ENCODE data around the gene CDCA4.
"Not testable (repeated sequence)": the region's sequence is repeated elsewhere in the genome, so short reads cannot be mapped to it uniquely, and the experiment has no call there.

Gene CDCA4

GRCh38 chr14:105063506-105063905 lies 42.6 kb upstream of the CDCA4 start:
- not testable (repeated sequence) for H3K4me3 ChIP-seq (ENCODE audit: low read length); H3K27me3 ChIP-seq (ENCODE audit: control insufficient read depth, insufficient read depth, low read length); H3K27ac ChIP-seq (ENCODE audit: low read depth, low read length); H3K9ac ChIP-seq (ENCODE audit: low read length); H3K4me1 ChIP-seq (ENCODE audit: control insufficient read depth, insufficient read depth, low read length); H3K36me3 ChIP-seq (ENCODE audit: control insufficient read depth, insufficient read depth, low read length)

GRCh38 chr14:105063056-105063455 lies 42.2 kb upstream of the CDCA4 start:
- Histone ChIP-seq H3K4me1 (ENCODE audit: control insufficient read depth, insufficient read depth, low read length) (peaks cover 3% of the 10 kb centered on the region), H3K9ac (ENCODE audit: low read length) (no peak overlapping the region), H3K36me3 (ENCODE audit: control insufficient read depth, insufficient read depth, low read length) (no peaks in the 10 kb centered on the region), H3K4me3 (ENCODE audit: low read length) (no peak overlapping the region), H3K27me3 (ENCODE audit: control insufficient read depth, insufficient read depth, low read length) (peaks cover 2% of the 10 kb centered on the region), H3K27ac (ENCODE audit: low read depth, low read length) (no peak overlapping the region)

- Histone ChIP-seq H3K27me3 (ENCODE audit: control insufficient read depth, insufficient read depth, low read length) (no peaks in the 10 kb centered on the region), H3K27ac (ENCODE audit: low read depth, low read length) (no peak overlapping the region), H3K4me3 (ENCODE audit: low read length) (peak overlapping the region; percentile 16), H3K36me3 (ENCODE audit: control insufficient read depth, insufficient read depth, low read length) (no peaks in the 10 kb centered on the region), H3K9ac (ENCODE audit: low read length) (no peak overlapping the region), H3K4me1 (ENCODE audit: control insufficient read depth, insufficient read depth, low read length) (peaks cover 3% of the 10 kb centered on the region)
Observed at GRCh38 chr14:105062048-105062433, 41.2 kb upstream of the CDCA4 start.

GRCh38 chr14:105061428-105062047 lies 40.7 kb upstream of the CDCA4 start:
- peak overlapping the region; percentile 8 for H3K9ac ChIP-seq (ENCODE audit: low read length)
- H3K27ac ChIP-seq (ENCODE audit: low read depth, low read length), result peak overlapping the region; percentile 12
- no peaks in the 10 kb centered on the region for H3K36me3 ChIP-seq (ENCODE audit: control insufficient read depth, insufficient read depth, low read length)
- H3K27me3 ChIP-seq (ENCODE audit: control insufficient read depth, insufficient read depth, low read length), result no peaks in the 10 kb centered on the region
- peak overlapping the region; percentile 30 for H3K4me3 ChIP-seq (ENCODE audit: low read length)
- H3K4me1 ChIP-seq (ENCODE audit: control insufficient read depth, insufficient read depth, low read length), result peaks cover 3% of the 10 kb centered on the region

- H3K4me3 ChIP-seq (ENCODE audit: low read length), result peak overlapping the region; percentile 30
- H3K27ac ChIP-seq (ENCODE audit: low read depth, low read length), result peak overlapping the region; percentile 12
- H3K36me3 ChIP-seq (ENCODE audit: control insufficient read depth, insufficient read depth, low read length), result no peaks in the 10 kb centered on the region
- no peaks in the 10 kb centered on the region for H3K27me3 ChIP-seq (ENCODE audit: control insufficient read depth, insufficient read depth, low read length)
- H3K9ac ChIP-seq (ENCODE audit: low read length), result peak overlapping the region; percentile 8
- peaks cover 3% of the 10 kb centered on the region for H3K4me1 ChIP-seq (ENCODE audit: control insufficient read depth, insufficient read depth, low read length)
Observed at GRCh38 chr14:105060751-105061427, 40.0 kb upstream of the CDCA4 start.

GRCh38 chr14:105059925-105060565 lies 39.2 kb upstream of the CDCA4 start:
- no peaks in the 10 kb centered on the region for H3K36me3 ChIP-seq (ENCODE audit: control insufficient read depth, insufficient read depth, low read length)
- H3K4me1 ChIP-seq (ENCODE audit: control insufficient read depth, insufficient read depth, low read length), result peaks cover 3% of the 10 kb centered on the region
- no peaks in the 10 kb centered on the region for H3K27me3 ChIP-seq (ENCODE audit: control insufficient read depth, insufficient read depth, low read length)
- no peak overlapping the region for H3K9ac ChIP-seq (ENCODE audit: low read length)
- no peak overlapping the region for H3K4me3 ChIP-seq (ENCODE audit: low read length)
- no peak overlapping the region for H3K27ac ChIP-seq (ENCODE audit: low read depth, low read length)

- peaks cover 3% of the 10 kb centered on the region for H3K4me1 ChIP-seq (ENCODE audit: control insufficient read depth, insufficient read depth, low read length)
- H3K9ac ChIP-seq (ENCODE audit: low read length), result no peak overlapping the region
- no peak overlapping the region for H3K27ac ChIP-seq (ENCODE audit: low read depth, low read length)
- no peak overlapping the region for H3K4me3 ChIP-seq (ENCODE audit: low read length)
- H3K36me3 ChIP-seq (ENCODE audit: control insufficient read depth, insufficient read depth, low read length), result no peaks in the 10 kb centered on the region
- no peaks in the 10 kb centered on the region for H3K27me3 ChIP-seq (ENCODE audit: control insufficient read depth, insufficient read depth, low read length)
Observed at GRCh38 chr14:105059035-105059924, 38.4 kb upstream of the CDCA4 start.

- Histone ChIP-seq H3K27me3 (ENCODE audit: control insufficient read depth, insufficient read depth, low read length) (no peaks in the 10 kb centered on the region), H3K36me3 (ENCODE audit: control insufficient read depth, insufficient read depth, low read length) (no peaks in the 10 kb centered on the region), H3K4me3 (ENCODE audit: low read length) (no peak overlapping the region), H3K4me1 (ENCODE audit: control insufficient read depth, insufficient read depth, low read length) (peaks cover 3% of the 10 kb centered on the region), H3K27ac (ENCODE audit: low read depth, low read length) (no peak overlapping the region), H3K9ac (ENCODE audit: low read length) (no peak overlapping the region)
Observed at GRCh38 chr14:105058521-105059034, 37.7 kb upstream of the CDCA4 start.

GRCh38 chr14:105056303-105056831 lies 35.5 kb upstream of the CDCA4 start:
- no peaks in the 10 kb centered on the region for H3K36me3 ChIP-seq (ENCODE audit: control insufficient read depth, insufficient read depth, low read length)
- no peak overlapping the region for H3K9ac ChIP-seq (ENCODE audit: low read length)
- H3K4me1 ChIP-seq (ENCODE audit: control insufficient read depth, insufficient read depth, low read length), result peaks cover 3% of the 10 kb centered on the region
- no peak overlapping the region for H3K27ac ChIP-seq (ENCODE audit: low read depth, low read length)
- H3K27me3 ChIP-seq (ENCODE audit: control insufficient read depth, insufficient read depth, low read length), result no peaks in the 10 kb centered on the region
- no peak overlapping the region for H3K4me3 ChIP-seq (ENCODE audit: low read length)

- Histone ChIP-seq H3K4me1 (ENCODE audit: control insufficient read depth, insufficient read depth, low read length) (peaks cover 3% of the 10 kb centered on the region), H3K36me3 (ENCODE audit: control insufficient read depth, insufficient read depth, low read length) (no peaks in the 10 kb centered on the region), H3K27me3 (ENCODE audit: control insufficient read depth, insufficient read depth, low read length) (no peaks in the 10 kb centered on the region), H3K9ac (ENCODE audit: low read length) (no peak overlapping the region), H3K4me3 (ENCODE audit: low read length) (no peak overlapping the region), H3K27ac (ENCODE audit: low read depth, low read length) (no peak overlapping the region)
Observed at GRCh38 chr14:105055736-105056302, 34.9 kb upstream of the CDCA4 start.

GRCh38 chr14:105055334-105055733 lies 34.5 kb upstream of the CDCA4 start:
- Histone ChIP-seq H3K9ac (ENCODE audit: low read length) (no peak overlapping the region), H3K36me3 (ENCODE audit: control insufficient read depth, insufficient read depth, low read length) (no peaks in the 10 kb centered on the region), H3K27ac (ENCODE audit: low read depth, low read length) (no peak overlapping the region), H3K4me3 (ENCODE audit: low read length) (no peak overlapping the region), H3K27me3 (ENCODE audit: control insufficient read depth, insufficient read depth, low read length) (no peaks in the 10 kb centered on the region), H3K4me1 (ENCODE audit: control insufficient read depth, insufficient read depth, low read length) (peaks cover 3% of the 10 kb centered on the region)

Measured in rectal smooth muscle tissue (tissue), 1 donor.